WI38 (cell line): ENCODE data around the gene OSBPL2.

Experiments used
- H3K4me3 ChIP-seq: 2 replicates; pipeline ENCODE4 v1.5.1; 2011; ENCODE audit warnings: low read depth, mild to moderate bottlenecking, control low read depth, low read length
- CTCF ChIP-seq: IDR thresholded peaks from 2 replicates; pipeline ENCODE4 v1.5.1; 2012; ENCODE audit warnings: low read depth, mild to moderate bottlenecking, control low read depth, low read length

OSBPL2 gene

GRCh38 chr20:62227977-62228958 lies 10.1 kb upstream of the OSBPL2 start:
- H3K4me3 ChIP-seq, result no peak overlapping the region
- no peak for TF ChIP-seq CTCF

GRCh38 chr20:62228982-62229545 lies 9.3 kb upstream of the OSBPL2 start:
- no peak overlapping the region for H3K4me3 ChIP-seq
- no peak for TF ChIP-seq CTCF

GRCh38 chr20:62229667-62230066 lies 8.7 kb upstream of the OSBPL2 start:
- TF ChIP-seq CTCF, result no peak
- H3K4me3 ChIP-seq, result no peak overlapping the region

GRCh38 chr20:62230276-62230675 lies 8.0 kb upstream of the OSBPL2 start:
- no peak overlapping the region for H3K4me3 ChIP-seq
- no peak for TF ChIP-seq CTCF

GRCh38 chr20:62230696-62231095 lies 7.6 kb upstream of the OSBPL2 start:
- TF ChIP-seq CTCF, result no peak
- H3K4me3 ChIP-seq, result no peak overlapping the region

- TF ChIP-seq CTCF, result no peak
- no peak overlapping the region for H3K4me3 ChIP-seq
Observed at GRCh38 chr20:62231292-62231691, 7.0 kb upstream of the OSBPL2 start.

- TF ChIP-seq CTCF, result no peak
- no peak overlapping the region for H3K4me3 ChIP-seq
Observed at GRCh38 chr20:62232194-62232593, 6.1 kb upstream of the OSBPL2 start.
